ENCODE measurements around the gene AQR. TPM values are rescaled to one million over a fixed set of nuclear protein-coding genes. Genes with fewer than 3 reads are reported as not detected.
"Not testable (repeated sequence)": the region's sequence is repeated elsewhere in the genome, so short reads cannot be mapped to it uniquely, and the experiment has no call there.

AQR gene
- total RNA-seq, 1 experiment from 2014 or later = 30.7 TPM

DNA sequence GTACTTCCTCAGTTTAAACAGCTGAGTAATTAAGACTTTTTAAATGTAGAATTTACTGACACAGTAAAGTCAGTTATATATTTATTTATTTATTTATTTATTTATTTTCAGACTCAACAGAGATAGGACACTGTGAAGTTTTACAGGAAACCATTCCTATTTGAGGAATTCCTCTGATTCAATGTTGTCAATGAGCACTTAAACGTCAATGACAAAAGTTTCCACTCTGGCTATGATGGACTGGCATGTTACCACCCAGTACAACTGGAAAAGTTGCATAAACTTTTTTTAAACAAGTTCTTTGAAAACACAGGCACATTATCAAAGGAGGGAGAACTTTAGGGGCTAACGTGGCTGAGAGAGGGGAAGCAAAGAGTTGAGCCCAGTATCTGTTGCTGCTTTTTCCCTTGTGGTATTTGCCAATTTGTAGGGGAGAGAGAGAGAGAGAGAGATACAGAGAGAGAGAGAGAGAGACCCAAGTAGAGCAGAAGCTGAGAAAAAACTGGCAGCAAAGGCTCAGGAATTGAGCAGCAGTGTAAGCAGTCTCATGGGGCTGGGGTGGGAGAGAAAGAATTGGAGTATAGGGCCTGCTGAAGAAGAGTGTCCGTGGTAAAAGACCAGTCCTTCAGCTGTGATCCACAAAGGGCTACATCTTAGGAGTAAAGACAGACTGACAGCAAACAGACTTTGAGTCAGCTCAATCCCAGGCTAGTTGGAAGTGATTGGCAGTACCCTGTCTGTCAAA is 155.9 kb downstream of the AQR start:
- H3K9ac ChIP-seq (ENCODE audit: low read length) = no peak overlapping the region
- H3K27me3 ChIP-seq (ENCODE audit: insufficient read depth, low read length) = no peaks in the 10 kb centered on the region
- no peak overlapping the region for H3K27ac ChIP-seq (ENCODE audit: low read depth, low read length)
- H3K79me2 ChIP-seq (ENCODE audit: insufficient read depth, low read length) = no peaks in the 10 kb centered on the region
- intact Hi-C loops (cut with micrococcal nuclease) = no loop called here
- H4K20me1 ChIP-seq (ENCODE audit: insufficient read depth) = no peaks in the 10 kb centered on the region
- ChIA-PET RAD21 (ENCODE audit: low non-redundant PET in 1 of 2, low total read pairs in 2 of 2, uncharacterized antibody in 2 of 2, unreplicated experiment in 2 of 2) (no interaction called here), CTCF (no interaction called here), POLR2A (no interaction called here)
- no peaks in the 10 kb centered on the region for H3K9me2 ChIP-seq (ENCODE audit: insufficient read depth)
- BruUV-seq (replicated peaks) = no TSS peak
- no peaks in the 10 kb centered on the region for H3K9me3 ChIP-seq (ENCODE audit: control insufficient read depth in 1 of 2, insufficient read depth in 1 of 2, low read depth in 1 of 2, low read length in 2 of 2)
- DNase-seq (ENCODE audit: low read depth, low spot score) (no peak), ATAC-seq (no peak)
- H3K4me3 ChIP-seq (replicated peaks in 1 of 2; ENCODE audit: low read depth in 1 of 2, low read length in 2 of 2) = no peak overlapping the region
- H2AFZ ChIP-seq (ENCODE audit: low read depth, low read length, poor library complexity, severe bottlenecking) = no peak overlapping the region
- H3K4me1 ChIP-seq (ENCODE audit: control insufficient read depth in 1 of 2, insufficient read depth in 2 of 2, low read length in 2 of 2) = peaks cover 0 to 6% of the 10 kb centered on the region in 2 experiments; a peak in 1 of 4 replicates
- H3K4me2 ChIP-seq (ENCODE audit: low read length) = no peak overlapping the region
- TF ChIP-seq JUND (IDR thresholded peaks at IDR 0.05) (no peak), POLR2AphosphoS5 (IDR thresholded peaks at IDR 0.05; ENCODE audit: low read depth, low read length) (no peak), ZFX (IDR thresholded peaks at IDR 0.05) (no peak), YY1 (IDR thresholded peaks at IDR 0.05; ENCODE audit: extremely low read depth, insufficient replicate concordance, low read depth, low read length) (no peak), ZNF274 (IDR thresholded peaks at IDR 0.05; ENCODE audit: low read depth, low read length) (no peak), POLR2A (IDR thresholded peaks at IDR 0.05; ENCODE audit: borderline replicate concordance, extremely low read depth, insufficient read depth, insufficient read length) (no peak), ELF1 (IDR thresholded peaks at IDR 0.05; ENCODE audit: borderline replicate concordance, low read depth) (no peak), EGR1 (IDR thresholded peaks at IDR 0.05; ENCODE audit: low read depth) (no peak), EZH2phosphoT487 (IDR thresholded peaks at IDR 0.05; ENCODE audit: borderline replicate concordance) (no peak), EZH2 (IDR thresholded peaks at IDR 0.05) (no peak), RAD21 (IDR thresholded peaks at IDR 0.05; ENCODE audit: low read depth) (no peak), SRF (IDR thresholded peaks at IDR 0.05; ENCODE audit: low read depth) (no peak), SIN3A (IDR thresholded peaks at IDR 0.05; ENCODE audit: low read depth) (no peak), CBX3 (IDR thresholded peaks at IDR 0.05; ENCODE audit: low read depth) (no peak)
- TF ChIP-seq, protein P1, sequence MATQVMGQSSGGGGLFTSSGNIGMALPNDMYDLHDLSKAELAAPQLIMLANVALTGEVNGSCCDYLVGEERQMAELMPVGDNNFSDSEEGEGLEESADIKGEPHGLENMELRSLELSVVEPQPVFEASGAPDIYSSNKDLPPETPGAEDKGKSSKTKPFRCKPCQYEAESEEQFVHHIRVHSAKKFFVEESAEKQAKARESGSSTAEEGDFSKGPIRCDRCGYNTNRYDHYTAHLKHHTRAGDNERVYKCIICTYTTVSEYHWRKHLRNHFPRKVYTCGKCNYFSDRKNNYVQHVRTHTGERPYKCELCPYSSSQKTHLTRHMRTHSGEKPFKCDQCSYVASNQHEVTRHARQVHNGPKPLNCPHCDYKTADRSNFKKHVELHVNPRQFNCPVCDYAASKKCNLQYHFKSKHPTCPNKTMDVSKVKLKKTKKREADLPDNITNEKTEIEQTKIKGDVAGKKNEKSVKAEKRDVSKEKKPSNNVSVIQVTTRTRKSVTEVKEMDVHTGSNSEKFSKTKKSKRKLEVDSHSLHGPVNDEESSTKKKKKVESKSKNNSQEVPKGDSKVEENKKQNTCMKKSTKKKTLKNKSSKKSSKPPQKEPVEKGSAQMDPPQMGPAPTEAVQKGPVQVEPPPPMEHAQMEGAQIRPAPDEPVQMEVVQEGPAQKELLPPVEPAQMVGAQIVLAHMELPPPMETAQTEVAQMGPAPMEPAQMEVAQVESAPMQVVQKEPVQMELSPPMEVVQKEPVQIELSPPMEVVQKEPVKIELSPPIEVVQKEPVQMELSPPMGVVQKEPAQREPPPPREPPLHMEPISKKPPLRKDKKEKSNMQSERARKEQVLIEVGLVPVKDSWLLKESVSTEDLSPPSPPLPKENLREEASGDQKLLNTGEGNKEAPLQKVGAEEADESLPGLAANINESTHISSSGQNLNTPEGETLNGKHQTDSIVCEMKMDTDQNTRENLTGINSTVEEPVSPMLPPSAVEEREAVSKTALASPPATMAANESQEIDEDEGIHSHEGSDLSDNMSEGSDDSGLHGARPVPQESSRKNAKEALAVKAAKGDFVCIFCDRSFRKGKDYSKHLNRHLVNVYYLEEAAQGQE (IDR thresholded peaks at IDR 0.05; ENCODE audit: low read depth) = no peak
- TF ChIP-seq, protein P2, sequence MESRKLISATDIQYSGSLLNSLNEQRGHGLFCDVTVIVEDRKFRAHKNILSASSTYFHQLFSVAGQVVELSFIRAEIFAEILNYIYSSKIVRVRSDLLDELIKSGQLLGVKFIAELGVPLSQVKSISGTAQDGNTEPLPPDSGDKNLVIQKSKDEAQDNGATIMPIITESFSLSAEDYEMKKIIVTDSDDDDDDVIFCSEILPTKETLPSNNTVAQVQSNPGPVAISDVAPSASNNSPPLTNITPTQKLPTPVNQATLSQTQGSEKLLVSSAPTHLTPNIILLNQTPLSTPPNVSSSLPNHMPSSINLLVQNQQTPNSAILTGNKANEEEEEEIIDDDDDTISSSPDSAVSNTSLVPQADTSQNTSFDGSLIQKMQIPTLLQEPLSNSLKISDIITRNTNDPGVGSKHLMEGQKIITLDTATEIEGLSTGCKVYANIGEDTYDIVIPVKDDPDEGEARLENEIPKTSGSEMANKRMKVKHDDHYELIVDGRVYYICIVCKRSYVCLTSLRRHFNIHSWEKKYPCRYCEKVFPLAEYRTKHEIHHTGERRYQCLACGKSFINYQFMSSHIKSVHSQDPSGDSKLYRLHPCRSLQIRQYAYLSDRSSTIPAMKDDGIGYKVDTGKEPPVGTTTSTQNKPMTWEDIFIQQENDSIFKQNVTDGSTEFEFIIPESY (IDR thresholded peaks at IDR 0.05; ENCODE audit: extremely low read depth, insufficient replicate concordance, low read length) = no peak
- TF ChIP-seq, protein P3, sequence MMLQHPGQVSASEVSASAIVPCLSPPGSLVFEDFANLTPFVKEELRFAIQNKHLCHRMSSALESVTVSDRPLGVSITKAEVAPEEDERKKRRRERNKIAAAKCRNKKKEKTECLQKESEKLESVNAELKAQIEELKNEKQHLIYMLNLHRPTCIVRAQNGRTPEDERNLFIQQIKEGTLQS (IDR thresholded peaks at IDR 0.05) = no peak
- no peaks in the 10 kb centered on the region for H3K36me3 ChIP-seq (ENCODE audit: control insufficient read depth in 1 of 2, insufficient read depth in 2 of 2, low read length in 2 of 2)

DNA sequence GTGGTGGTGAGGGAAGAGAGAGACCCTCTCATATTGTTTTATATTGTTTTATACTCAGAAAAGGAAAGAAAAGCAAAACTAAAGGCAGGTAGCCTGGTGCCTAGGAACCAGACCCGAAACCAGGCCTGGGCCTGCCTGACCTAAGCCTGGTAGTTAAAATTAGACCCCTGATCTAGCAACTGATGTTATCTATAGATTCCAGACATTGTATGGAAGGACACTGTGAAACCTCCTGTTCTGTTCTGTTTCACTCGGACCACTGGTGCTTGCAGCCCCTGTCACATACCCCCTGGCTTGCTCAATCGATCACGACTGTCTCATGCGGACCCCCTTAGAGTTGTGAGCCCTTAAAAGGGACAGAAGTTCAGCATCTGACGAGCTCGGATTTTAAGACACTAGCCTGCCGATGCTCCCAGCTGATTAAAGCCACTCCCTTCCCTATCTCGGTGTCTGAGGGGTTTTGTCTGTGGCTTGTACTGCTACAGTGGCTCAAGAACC is 156.6 kb downstream of the AQR start:
- POLR2A ChIA-PET; H3K9me3 ChIP-seq (ENCODE audit: control insufficient read depth in 1 of 2, insufficient read depth in 1 of 2, low read depth in 1 of 2, low read length in 2 of 2); H3K4me2 ChIP-seq (ENCODE audit: low read length); H3K9me2 ChIP-seq (ENCODE audit: insufficient read depth); H3K9ac ChIP-seq (ENCODE audit: low read length); H3K4me1 ChIP-seq (ENCODE audit: control insufficient read depth in 1 of 2, insufficient read depth in 2 of 2, low read length in 2 of 2); H3K27ac ChIP-seq (ENCODE audit: low read depth, low read length); intact Hi-C loops (cut with micrococcal nuclease); DNase-seq (ENCODE audit: low read depth, low spot score); H2AFZ ChIP-seq (ENCODE audit: low read depth, low read length, poor library complexity, severe bottlenecking); H4K20me1 ChIP-seq (ENCODE audit: insufficient read depth); H3K4me3 ChIP-seq (replicated peaks in 1 of 2; ENCODE audit: low read depth in 1 of 2, low read length in 2 of 2); H3K27me3 ChIP-seq (ENCODE audit: insufficient read depth, low read length); H3K36me3 ChIP-seq (ENCODE audit: control insufficient read depth in 1 of 2, insufficient read depth in 2 of 2, low read length in 2 of 2); BruUV-seq (replicated peaks); ATAC-seq; H3K79me2 ChIP-seq (ENCODE audit: insufficient read depth, low read length); RAD21 ChIA-PET (ENCODE audit: low non-redundant PET in 1 of 2, low total read pairs in 2 of 2, uncharacterized antibody in 2 of 2, unreplicated experiment in 2 of 2): not testable (repeated sequence)
- CTCF ChIA-PET = interaction anchor here (1.1 kb wide), 1 partner anchor 105 kb away, joined by 3 read pairs; no protein-coding TSS in a partner anchor
